Liver (tissue), 3 donors: ENCODE measurements around the gene CHST5.

Experiments used
- ATF3 ChIP-seq: IDR thresholded peaks from 2 replicates; pipeline ENCODE4 v1.6.1; 2016; ENCODE audit warnings: antibody characterized with exemption
- CTCF ChIP-seq: fragments of 150-350 bp; IDR thresholded peaks from 2 replicates; pipeline ENCODE4 v1.5.1; 2017; ENCODE audit warnings: improper control_type of control experiment, low read depth, low read length; ENCODE audit not compliant: missing input control
- EGR1 ChIP-seq, 2 donors: IDR thresholded peaks; 2 replicates each; pipeline ENCODE4 v1.6.1; 2016 to 2018; ENCODE audit warnings: antibody characterized with exemption in 2 of 2, low read depth in 2 of 2
- FOXA1 ChIP-seq: IDR thresholded peaks from 2 replicates; pipeline ENCODE4 v1.6.1; 2016; ENCODE audit warnings: antibody characterized with exemption
- GABPA ChIP-seq, 2 donors: IDR thresholded peaks in 1 of 2; conservative IDR thresholded peaks in 1 of 2; 2 replicates each; pipeline ENCODE4 v1.6.1; 2016; ENCODE audit warnings: antibody characterized with exemption in 2 of 2, mild to moderate bottlenecking in 1 of 2, moderate library complexity in 1 of 2
- JUND ChIP-seq, 2 donors: IDR thresholded peaks; 2 replicates each; pipeline ENCODE4 v1.6.1; 2016; ENCODE audit warnings: antibody characterized with exemption in 2 of 2
- MAX ChIP-seq: IDR thresholded peaks from 2 replicates; pipeline ENCODE4 v1.6.1; 2016; ENCODE audit warnings: antibody characterized with exemption
- RAD21 ChIP-seq, 2 donors: IDR thresholded peaks; 2 replicates each; pipeline ENCODE4 v1.6.1; 2016; ENCODE audit warnings: antibody characterized with exemption in 2 of 2, mild to moderate bottlenecking in 2 of 2
- REST ChIP-seq: IDR thresholded peaks from 2 replicates; pipeline ENCODE4 v1.6.1; 2016; ENCODE audit warnings: antibody characterized with exemption, mild to moderate bottlenecking
- RXRA ChIP-seq, 2 donors: IDR thresholded peaks; 2 replicates each; pipeline ENCODE4 v1.6.1; 2017 to 2018; ENCODE audit warnings: antibody characterized with exemption in 2 of 2, mild to moderate bottlenecking in 1 of 2
- SP1 ChIP-seq: IDR thresholded peaks from 2 replicates; pipeline ENCODE4 v1.6.1; 2018; ENCODE audit warnings: antibody characterized with exemption, mild to moderate bottlenecking
- TAF1 ChIP-seq: conservative IDR thresholded peaks from 2 replicates; pipeline ENCODE4 v1.6.1; 2016; ENCODE audit warnings: antibody characterized with exemption, mild to moderate bottlenecking
- YY1 ChIP-seq: IDR thresholded peaks from 2 replicates; pipeline ENCODE4 v1.6.1; 2016; ENCODE audit warnings: antibody characterized with exemption, mild to moderate bottlenecking
- ZBTB33 ChIP-seq: IDR thresholded peaks from 2 replicates; pipeline ENCODE4 v1.6.1; 2016; ENCODE audit warnings: antibody characterized with exemption
- donor health status: healthy.
- donor health status: healthy.

- TF ChIP-seq CTCF (no peak), REST (no peak), RAD21 (IDR thresholded peaks at IDR 0.05) (no peak), JUND (IDR thresholded peaks at IDR 0.05) (no peak), MAX (no peak), ZBTB33 (no peak), YY1 (no peak), TAF1 (no peak), EGR1 (IDR thresholded peaks at IDR 0.05; ENCODE audit: low read depth in 2 of 2) (no peak), SP1 (no peak), GABPA (IDR thresholded peaks at IDR 0.05 in 1 of 2, conservative IDR thresholded peaks at IDR 0.05 in 1 of 2) (no peak), ATF3 (no peak), FOXA1 (no peak), RXRA (IDR thresholded peaks at IDR 0.05) (no peak)
These were observed 1.9 kb upstream of the CHST5 start for GRCh38 chr16:75537776-75538175.
